ENCODE data around the gene CNKSR2.
"Not testable (repeated sequence)": the region's sequence is repeated elsewhere in the genome, so short reads cannot be mapped to it uniquely, and the experiment has no call there.

The CNKSR2 gene

DNA sequence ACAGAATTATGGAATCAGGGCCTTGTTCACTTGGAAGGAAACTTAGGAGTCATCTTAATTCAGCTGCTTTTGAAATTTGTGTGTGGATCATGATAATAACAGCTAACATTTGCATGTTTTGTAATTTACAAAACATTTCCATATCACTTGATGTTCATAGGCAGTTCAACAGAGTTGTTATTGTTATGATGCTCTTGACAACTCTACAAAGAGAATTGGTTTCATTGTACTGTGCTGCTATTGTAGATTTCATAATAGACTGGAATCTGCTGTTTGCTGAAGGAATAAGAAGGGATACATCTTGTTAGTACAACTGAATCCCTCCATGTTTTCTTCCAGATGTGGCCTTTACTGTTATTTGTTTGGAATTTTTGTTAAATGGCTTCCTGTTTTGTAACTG is 83.5 kb downstream of the CNKSR2 start:
- DNase-seq = no peak

- no peak for DNase-seq
Measured at GRCh38 chrX:21469071-21469470, 94.9 kb downstream of the CNKSR2 start.

DNA sequence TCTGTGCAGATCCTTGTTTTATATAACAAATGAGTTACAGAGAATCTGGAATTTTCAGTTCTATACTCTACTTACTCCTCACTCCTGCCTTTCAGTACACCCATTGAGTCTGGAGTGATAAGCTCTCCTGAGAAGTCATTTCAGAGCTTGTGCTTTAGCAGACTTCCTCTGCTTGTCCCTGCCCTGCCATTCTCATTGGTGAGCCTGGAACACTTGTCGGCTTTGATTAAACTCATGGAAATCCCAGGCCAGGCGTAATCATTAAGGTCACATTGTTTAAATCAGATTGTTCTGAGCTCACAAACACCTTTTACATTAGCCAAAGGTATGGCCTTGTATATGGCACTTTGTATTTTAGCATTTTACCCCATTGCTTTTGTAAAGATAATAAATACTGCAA is 102.7 kb downstream of the CNKSR2 start:
- DNase-seq = no peak

DNA sequence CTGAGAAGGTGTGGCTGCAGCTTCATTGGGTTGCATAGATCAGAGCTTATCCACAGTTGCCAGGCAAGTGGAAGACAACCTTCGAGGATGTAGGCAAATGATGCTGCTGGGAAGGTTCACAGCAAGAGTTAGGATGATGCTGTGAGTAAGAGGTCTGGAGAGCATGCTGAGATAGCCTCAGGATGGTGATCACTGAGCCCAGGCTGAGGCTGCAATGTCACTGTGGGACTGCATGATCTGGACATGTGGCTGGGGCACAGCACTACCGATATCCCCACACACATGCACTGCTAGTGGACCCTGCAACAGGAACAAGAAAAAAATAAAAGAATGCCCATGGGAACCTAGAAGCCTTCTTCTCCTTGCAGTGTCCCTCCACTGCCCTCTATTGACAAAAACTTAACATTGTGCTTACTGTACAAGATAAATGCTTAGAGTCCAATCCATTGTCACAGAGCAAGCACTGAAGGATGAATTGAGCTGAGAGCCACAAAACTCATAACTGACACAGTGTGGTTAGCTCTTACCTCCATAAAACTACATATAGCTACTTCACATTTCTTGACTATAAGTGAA is 105.6 kb downstream of the CNKSR2 start:
- DNase-seq = no peak

DNA sequence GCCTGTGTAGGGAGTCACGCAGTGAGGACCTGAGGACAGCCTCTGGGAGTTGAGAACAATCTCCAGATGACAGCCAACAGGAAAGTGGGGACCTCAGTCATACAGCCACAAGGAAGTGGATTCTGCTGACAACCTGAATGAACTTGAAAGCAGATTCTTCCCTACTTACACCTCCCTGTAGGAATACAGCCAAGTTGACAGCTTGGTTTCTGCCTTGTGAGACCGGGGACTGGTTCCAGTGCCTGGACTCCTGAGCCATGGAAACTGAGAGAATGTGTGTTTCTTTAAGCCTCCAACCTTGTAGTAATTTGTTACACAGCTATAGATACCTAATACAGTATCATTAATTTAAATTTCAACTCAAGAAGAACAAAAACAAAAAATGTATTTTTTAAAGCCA is 107.5 kb downstream of the CNKSR2 start:
- no peak for DNase-seq

DNA sequence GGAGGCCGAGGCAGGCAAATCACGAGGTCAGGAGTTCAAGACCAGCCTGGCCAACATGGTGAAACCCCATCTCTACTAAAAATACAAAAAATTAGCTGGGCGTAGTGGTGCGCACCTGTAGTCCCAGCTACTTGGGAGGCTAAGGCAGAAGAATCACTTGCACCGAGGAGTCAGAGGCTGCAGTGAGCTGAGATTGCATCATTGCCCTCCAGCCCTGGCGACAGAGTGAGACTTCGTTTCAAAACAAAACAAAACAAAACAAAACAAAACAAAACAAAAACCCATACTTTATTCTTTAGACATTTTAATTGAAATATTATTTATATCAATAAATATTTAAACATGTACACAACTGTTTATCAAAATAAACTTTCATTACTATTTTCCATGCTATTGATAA is 109.8 kb downstream of the CNKSR2 start:
- not testable (repeated sequence) for DNase-seq

DNA sequence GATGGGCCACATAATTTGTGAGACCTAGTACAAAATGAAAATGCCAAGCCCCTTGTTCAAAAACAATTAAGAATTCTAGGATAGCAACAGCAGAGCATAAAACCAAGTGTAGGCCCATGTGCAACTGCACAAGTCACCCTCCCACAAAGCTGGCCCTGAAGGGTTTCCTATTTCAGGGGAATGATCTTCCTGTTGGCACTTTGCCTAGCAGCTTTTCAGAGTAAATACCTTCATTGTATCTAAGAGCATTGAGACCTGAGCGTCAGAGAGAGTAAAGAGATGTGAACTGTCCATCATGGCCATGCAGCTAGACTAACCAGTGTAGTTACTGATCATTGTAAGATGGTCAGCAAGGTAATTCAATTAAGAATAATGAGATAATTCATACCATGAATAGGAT is 113.6 kb downstream of the CNKSR2 start:
- DNase-seq = no peak

GRCh38 chrX:21490341-21490740 is 116.1 kb downstream of the CNKSR2 start:
- DNase-seq = no peak

- no peak for DNase-seq
Measured at GRCh38 chrX:21493226-21493830, 119.1 kb downstream of the CNKSR2 start.

DNA sequence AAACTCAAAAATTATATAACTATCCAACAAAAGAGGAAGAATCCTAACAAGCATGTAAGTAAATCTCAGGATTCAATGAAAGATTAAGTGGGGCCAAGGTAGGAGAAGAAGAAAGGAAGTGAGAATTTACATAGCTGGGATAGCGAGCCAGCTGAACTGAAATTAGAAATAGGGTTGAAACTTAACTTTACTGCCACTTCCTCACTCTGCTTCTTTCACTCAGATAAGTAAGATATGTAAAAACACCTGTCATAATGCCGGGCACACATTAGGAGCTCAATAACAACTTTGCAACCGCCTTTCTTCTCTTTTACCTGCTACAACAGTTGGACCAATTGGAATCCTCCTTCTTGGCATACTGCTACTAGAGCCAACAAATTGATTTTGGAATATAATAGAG is 129.4 kb downstream of the CNKSR2 start:
- no peak for DNase-seq

- no peak for DNase-seq
Measured at GRCh38 chrX:21509912-21510311, 135.7 kb downstream of the CNKSR2 start.

DNA sequence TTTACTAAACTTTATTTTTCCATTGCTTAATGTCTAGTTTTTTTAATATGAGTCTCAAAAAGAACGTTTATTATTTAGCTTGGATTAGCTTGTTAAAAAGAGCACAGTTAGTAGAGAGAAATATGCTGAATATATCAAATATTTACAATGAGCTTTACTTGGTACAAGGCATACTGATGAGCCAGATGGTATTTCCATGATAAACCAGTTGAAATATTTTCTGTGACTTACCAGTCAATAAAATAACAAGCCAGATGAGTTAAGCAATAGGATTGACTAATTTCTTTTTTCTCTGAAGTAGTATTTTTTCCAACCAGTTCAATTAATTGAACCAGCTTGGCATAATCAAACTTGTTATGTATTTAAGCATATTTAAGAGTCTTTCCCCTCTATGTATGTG is 149.8 kb downstream of the CNKSR2 start:
- no peak for DNase-seq

DNA sequence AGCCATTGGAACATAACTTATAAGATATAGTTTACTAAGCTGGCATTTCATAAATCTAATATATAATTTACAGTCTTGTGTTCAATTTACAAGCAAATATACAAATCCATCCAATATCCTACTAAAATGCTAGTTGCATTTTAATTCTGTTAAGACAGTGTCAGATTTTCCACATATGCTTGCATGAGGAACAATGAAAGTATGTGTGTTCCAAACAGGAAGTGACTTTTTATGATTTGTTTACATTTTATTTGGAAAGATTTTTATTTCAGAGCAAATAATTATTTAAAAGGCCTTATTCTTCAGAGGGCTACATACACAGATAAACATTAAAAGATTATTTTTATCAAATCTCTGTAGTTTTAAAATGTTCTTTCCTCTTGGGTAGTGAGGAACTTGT is 153.9 kb downstream of the CNKSR2 start:
- DNase-seq = no peak

DNA sequence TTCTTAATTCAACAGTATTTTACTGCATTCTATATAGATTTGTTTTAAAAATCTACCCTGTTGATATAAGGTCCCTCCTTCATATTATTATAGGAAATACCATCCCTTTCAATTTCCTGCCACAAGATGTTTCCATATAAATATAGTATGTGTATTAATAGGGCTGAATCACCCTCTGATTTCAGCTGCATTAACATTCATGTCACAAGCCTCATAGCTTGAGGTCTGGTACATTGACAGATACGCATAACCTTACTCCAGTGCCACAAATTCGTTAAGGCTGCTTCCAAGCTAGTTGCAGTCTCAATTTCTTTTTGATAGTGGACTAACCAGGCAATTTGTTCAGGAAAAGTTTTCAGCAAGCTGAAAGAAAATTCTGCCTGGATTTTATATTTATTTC is 155.6 kb downstream of the CNKSR2 start:
- no peak for DNase-seq

- DNase-seq = not testable (repeated sequence)
Measured at GRCh38 chrX:21544642-21545041, 170.4 kb downstream of the CNKSR2 start.

- DNase-seq = no peak
Measured at GRCh38 chrX:21559417-21559816, 185.2 kb downstream of the CNKSR2 start.

DNA sequence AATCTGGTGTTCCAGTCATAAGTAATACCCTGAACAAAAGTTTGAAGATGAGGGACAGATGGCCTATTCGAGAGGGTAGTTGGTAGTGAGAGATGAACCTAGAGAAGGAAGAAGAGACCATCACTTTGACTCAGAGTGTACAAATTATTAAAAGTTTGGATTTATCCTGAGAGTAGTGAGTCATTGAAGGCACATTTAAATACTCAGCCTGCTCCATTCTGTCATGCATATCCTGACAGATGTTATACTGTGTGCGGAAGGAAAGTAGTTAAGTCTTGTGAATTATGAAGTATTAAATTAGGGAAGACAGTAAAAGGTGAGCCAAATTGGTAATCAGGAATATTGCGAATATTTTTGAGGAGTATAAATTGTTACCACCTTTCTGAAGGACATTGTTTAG is 190.8 kb downstream of the CNKSR2 start:
- DNase-seq = no peak

DNA sequence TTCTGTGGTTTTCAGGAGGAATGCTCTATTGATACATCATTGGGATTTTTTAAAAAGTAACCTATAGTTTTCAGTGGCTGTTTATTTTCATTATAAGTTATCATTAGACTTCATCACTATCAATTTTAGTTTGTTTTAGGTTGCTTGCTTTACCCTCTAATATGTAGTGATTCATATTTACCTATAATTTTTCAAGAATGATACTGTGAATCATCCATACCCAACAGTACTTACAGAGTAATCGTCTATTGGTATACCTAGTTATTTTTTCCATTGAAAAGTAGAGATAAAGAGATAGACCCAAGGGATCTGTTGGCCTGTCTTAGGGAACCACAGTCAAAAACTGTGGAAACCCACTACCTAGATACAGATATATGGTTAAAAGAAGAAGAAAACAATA is 200.6 kb downstream of the CNKSR2 start:
- DNase-seq = no peak

GRCh38 chrX:21581479-21581878 is 207.3 kb downstream of the CNKSR2 start:
- DNase-seq = no peak

GRCh38 chrX:21586001-21586400 is 211.8 kb downstream of the CNKSR2 start:
- DNase-seq = no peak

GRCh38 chrX:21590012-21590776 is 216.0 kb downstream of the CNKSR2 start:
- no peak for DNase-seq

DNA sequence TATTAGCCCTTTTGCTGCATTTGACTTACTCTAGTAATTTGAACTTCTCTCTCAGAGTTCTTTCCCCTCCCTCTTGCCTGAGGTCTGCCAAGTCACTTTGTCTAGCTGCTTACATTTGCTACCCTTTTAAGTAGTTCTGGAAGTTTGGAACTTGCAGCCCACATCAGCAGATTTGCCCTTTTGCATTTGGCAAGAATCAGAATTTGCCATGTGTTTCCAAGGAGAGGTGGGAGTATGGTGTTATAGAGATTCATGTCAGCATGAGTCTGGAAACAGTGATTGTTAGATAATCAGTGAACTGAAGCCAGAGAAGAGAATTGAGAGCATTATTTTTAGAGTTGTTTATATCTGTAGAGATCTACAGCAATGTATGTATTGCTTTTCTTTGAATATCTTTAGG is 231.8 kb downstream of the CNKSR2 start:
- DNase-seq = no peak

GRCh38 chrX:21610168-21610567 is 235.9 kb downstream of the CNKSR2 start:
- no peak for DNase-seq

GRCh38 chrX:21612154-21612553 is 237.9 kb downstream of the CNKSR2 start:
- no peak for DNase-seq

- no peak for DNase-seq
Measured at GRCh38 chrX:21616386-21616785, 242.2 kb downstream of the CNKSR2 start.
